NCI-H345 (cell line): ENCODE results near the gene FLII.
"Not testable (repeated sequence)": the region's sequence is repeated elsewhere in the genome, so short reads cannot be mapped to it uniquely, and the experiment has no call there.

Experiments used
- DNase-seq: peaks from one replicate; lab custom pipeline; 2025; lab: John Stamatoyannopoulos, UW

Gene FLII

GRCh38 chr17:18217412-18218015 is 41.0 kb downstream of the FLII start:
- peak; percentile 50 for DNase-seq

- not testable (repeated sequence) for DNase-seq
These were observed 41.6 kb downstream of the FLII start for GRCh38 chr17:18216906-18217305.

- no peak for DNase-seq
These were observed 44.8 kb downstream of the FLII start for GRCh38 chr17:18213666-18214270.

GRCh38 chr17:18208092-18208491 is 50.4 kb downstream of the FLII start:
- DNase-seq, result no peak

- no peak for DNase-seq
These were observed 51.6 kb downstream of the FLII start for GRCh38 chr17:18206962-18207361.

- no peak for DNase-seq
These were observed 52.7 kb downstream of the FLII start for GRCh38 chr17:18205861-18206260.

GRCh38 chr17:18203308-18203707 is 55.2 kb downstream of the FLII start:
- DNase-seq, result no peak

GRCh38 chr17:18201108-18201507 is 57.4 kb downstream of the FLII start:
- no peak for DNase-seq

- DNase-seq, result no peak
These were observed 60.0 kb downstream of the FLII start for GRCh38 chr17:18198530-18198929.

- no peak for DNase-seq
These were observed 60.9 kb downstream of the FLII start for GRCh38 chr17:18197535-18198194.

- DNase-seq, result no peak
These were observed 63.3 kb downstream of the FLII start for GRCh38 chr17:18195246-18195645.
